SH-SY5Y (cell line): ENCODE results near the gene CIDEA.

ENCODE experiments used
- GATA2 ChIP-seq: IDR thresholded peaks from 2 replicates; pipeline ENCODE4 v1.6.1; 2011; ENCODE audit warnings: mild to moderate bottlenecking, low read depth, low read length
- GATA3 ChIP-seq: IDR thresholded peaks from 2 replicates; pipeline ENCODE4 v1.6.1; 2011; ENCODE audit warnings: low read depth, mild to moderate bottlenecking, low read length, moderate library complexity

- no peak for TF ChIP-seq GATA3
- TF ChIP-seq GATA2, result no peak
Observed at GRCh38 chr18:12248926-12249720, 5.0 kb upstream of the CIDEA start.
